Measurements from ENCODE around the gene TTC21A.

DNA sequence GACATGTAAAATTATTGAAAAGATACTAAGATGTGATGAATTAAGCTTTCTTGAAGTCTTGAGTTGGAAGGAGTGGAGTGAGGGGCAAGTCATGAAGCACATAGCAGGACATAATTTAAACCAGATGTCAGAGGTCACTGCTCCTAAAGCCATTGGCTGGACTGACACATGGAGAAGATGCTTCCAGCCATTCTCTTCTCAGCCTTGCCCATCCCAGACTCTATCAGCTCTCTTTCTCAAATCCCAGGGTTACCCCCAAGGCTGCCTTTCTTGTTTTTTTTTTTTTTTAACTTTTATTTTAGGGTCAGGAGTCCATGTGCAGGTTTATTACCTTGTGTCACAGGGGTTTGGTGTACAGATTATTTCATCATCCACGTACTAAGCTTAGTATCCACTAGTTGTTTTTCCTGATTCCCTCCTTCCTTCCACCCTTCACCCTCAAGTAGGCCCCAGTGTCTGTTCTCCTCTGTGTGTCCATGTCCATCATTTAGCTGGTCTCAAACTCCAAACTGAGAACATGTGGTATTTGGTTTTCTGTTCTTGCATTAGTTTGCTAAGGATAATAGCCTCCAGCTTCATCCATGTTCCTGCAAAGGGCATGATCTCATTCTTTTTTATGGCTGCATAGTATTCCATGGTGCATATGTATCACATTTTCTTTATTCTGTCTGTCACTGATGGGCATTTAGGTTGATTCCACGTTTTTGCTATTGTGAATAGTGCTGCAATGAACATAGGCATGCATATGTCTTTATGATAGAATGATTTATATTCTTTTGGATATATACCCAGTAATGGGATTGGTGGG is 66.0 kb downstream of the TTC21A start:
- TF ChIP-seq CTCF (IDR thresholded peaks at IDR 0.05), result no peak
- no peak for TF ChIP-seq POLR2A (IDR thresholded peaks at IDR 0.05)
